ENCODE measurements around the gene HPRT1.

Gene HPRT1

GRCh38 chrX:134460005-134460861, at the start of gene HPRT1:
Gene HPRT1 (plus strand): TSS chrX:134460165. CDS start chrX:134460312, 147 bp downstream.
- Histone ChIP-seq H3K36me3 (ENCODE audit: control insufficient read depth, low read length) (peaks cover 4% of the 10 kb centered on the region; the same call in 1 of the 2 replicates), H3K9me3 (ENCODE audit: control insufficient read depth, insufficient read depth, low read length) (no peaks in the 10 kb centered on the region), H3K27ac (ENCODE audit: low read depth, low read length) (peak within 1 kb of the TSS; percentile 49; the same call in 1 of the 2 replicates), H3K27me3 (ENCODE audit: control insufficient read depth, low read length) (no peaks in the 10 kb centered on the region), H3F3A (ENCODE audit: control insufficient read depth, insufficient read depth) (no peaks in the 10 kb centered on the region), H4K20me1 (ENCODE audit: control insufficient read depth, insufficient read depth, low read depth, low read length) (no peaks in the 10 kb centered on the region), H3K4me1 (ENCODE audit: control insufficient read depth, low read length) (peaks cover 36% of the 10 kb centered on the region), H3K4me2 (ENCODE audit: low read length) (peak within 1 kb of the TSS; percentile 93), H3K9me2 (replicated peaks; ENCODE audit: control insufficient read depth, low read length) (no peaks in the 10 kb centered on the region), H3K4me3 (ENCODE audit: low read length) (peak within 1 kb of the TSS; percentile 82), H3K79me2 (ENCODE audit: control insufficient read depth, low read length) (peaks cover 49% of the 10 kb centered on the region)
- TF ChIP-seq CTCF (IDR thresholded peaks at IDR 0.05; ENCODE audit: low read depth, low read length, poor library complexity, severe bottlenecking) (no peak), EZH2phosphoT487 (IDR thresholded peaks at IDR 0.05; ENCODE audit: borderline replicate concordance, low read length) (no peak)

- no peaks in the 10 kb centered on the region for H3K9me2 ChIP-seq (replicated peaks; ENCODE audit: control insufficient read depth, low read length)
- no peaks in the 10 kb centered on the region for H3K4me1 ChIP-seq (ENCODE audit: control insufficient read depth, low read length)
- H4K20me1 ChIP-seq (ENCODE audit: control insufficient read depth, insufficient read depth, low read depth, low read length): no peaks in the 10 kb centered on the region
- no peak for TF ChIP-seq CTCF (IDR thresholded peaks at IDR 0.05; ENCODE audit: low read depth, low read length, poor library complexity, severe bottlenecking)
- TF ChIP-seq EZH2phosphoT487 (IDR thresholded peaks at IDR 0.05; ENCODE audit: borderline replicate concordance, low read length): no peak
- no peaks in the 10 kb centered on the region for H3K79me2 ChIP-seq (ENCODE audit: control insufficient read depth, low read length)
- no peak overlapping the region for H3K4me3 ChIP-seq (ENCODE audit: low read length)
- peaks cover 57% of the 10 kb centered on the region for H3K36me3 ChIP-seq (ENCODE audit: control insufficient read depth, low read length)
- no peaks in the 10 kb centered on the region for H3F3A ChIP-seq (ENCODE audit: control insufficient read depth, insufficient read depth)
- no peaks in the 10 kb centered on the region for H3K27me3 ChIP-seq (ENCODE audit: control insufficient read depth, low read length)
- no peaks in the 10 kb centered on the region for H3K9me3 ChIP-seq (ENCODE audit: control insufficient read depth, insufficient read depth, low read length)
- no peak overlapping the region for H3K27ac ChIP-seq (ENCODE audit: low read depth, low read length)
- H3K4me2 ChIP-seq (ENCODE audit: low read length): no peak overlapping the region
These were observed 43.9 kb upstream of the HPRT1 start for GRCh38 chrX:134416087-134416486.

- no peaks in the 10 kb centered on the region for H3K27me3 ChIP-seq (ENCODE audit: control insufficient read depth, low read length)
- no peaks in the 10 kb centered on the region for H4K20me1 ChIP-seq (ENCODE audit: control insufficient read depth, insufficient read depth, low read depth, low read length)
- H3K9me3 ChIP-seq (ENCODE audit: control insufficient read depth, insufficient read depth, low read length): no peaks in the 10 kb centered on the region
- TF ChIP-seq EZH2phosphoT487 (IDR thresholded peaks at IDR 0.05; ENCODE audit: borderline replicate concordance, low read length): no peak
- no peak for TF ChIP-seq CTCF (IDR thresholded peaks at IDR 0.05; ENCODE audit: low read depth, low read length, poor library complexity, severe bottlenecking)
- no peak overlapping the region for H3K27ac ChIP-seq (ENCODE audit: low read depth, low read length)
- no peak overlapping the region for H3K4me2 ChIP-seq (ENCODE audit: low read length)
- H3K9me2 ChIP-seq (replicated peaks; ENCODE audit: control insufficient read depth, low read length): no peaks in the 10 kb centered on the region
- H3K36me3 ChIP-seq (ENCODE audit: control insufficient read depth, low read length): peaks cover 66% of the 10 kb centered on the region
- H3K4me3 ChIP-seq (ENCODE audit: low read length): no peak overlapping the region
- no peaks in the 10 kb centered on the region for H3K79me2 ChIP-seq (ENCODE audit: control insufficient read depth, low read length)
- H3K4me1 ChIP-seq (ENCODE audit: control insufficient read depth, low read length): no peaks in the 10 kb centered on the region
- no peaks in the 10 kb centered on the region for H3F3A ChIP-seq (ENCODE audit: control insufficient read depth, insufficient read depth)
These were observed 41.5 kb upstream of the HPRT1 start for GRCh38 chrX:134418317-134419113.
